GM12878 (cell line): ENCODE results near the gene PACSIN3. TPM values are rescaled to one million over a fixed set of nuclear protein-coding genes. Genes with fewer than 3 reads are reported as not detected.

Experiments
- ATAC-seq: fragments of 200-7000 bp; cut with Tn5 transposase; 3 replicates; pipeline ENCODE4 v1.9.1; 2020; ENCODE audit warnings: mild to moderate bottlenecking, moderate library complexity
- BruUV-seq: library from RNA; stranded (reverse); fragments of 400-500 nt; replicated peaks from 2 replicates; lab custom pipeline; 2021; lab: Mats Ljungman, UMichigan
- CTCF ChIA-PET: fragments of 300-600 bp; sonication (Branson Sonifier 250); formaldehyde crosslinking; extraction: SDS; loops from one replicate; lab custom pipeline; 2021; ENCODE audit warnings: inconsistent platforms; lab: Yijun Ruan, JAX
- POLR2A ChIA-PET: fragments of 350-600 bp; formaldehyde crosslinking; extraction: SDS; loops from one replicate; lab custom pipeline; 2021; ENCODE audit warnings: inconsistent platforms; lab: Charles Lee
- RAD21 ChIA-PET: fragments of 300-600 bp; sonication (Branson Sonifier 250); formaldehyde crosslinking; loops from one replicate; lab custom pipeline; 2023; ENCODE audit warnings: antibody characterized with exemption; ENCODE audit not compliant: unreplicated experiment; lab: Charles Lee
- SMC1A ChIA-PET: fragments of 300-600 bp; sonication (Branson Sonifier 250); formaldehyde crosslinking; loops from one replicate; lab custom pipeline; 2023; ENCODE audit not compliant: unreplicated experiment, uncharacterized antibody; lab: Charles Lee
- DNase-seq: peaks from one replicate; pipeline ENCODE4 v3.0.0-alpha.2; 2011; ENCODE audit warnings: low read depth, low spot score
- FAIRE-seq: peaks from 3 replicates; lab custom pipeline; 2011; peaks lifted over from hg19 to GRCh38; lab: Jason Lieb, UNC
- H2AFZ ChIP-seq: 2 replicates; pipeline ENCODE4 v1.6.0; 2011; ENCODE audit warnings: low read depth, low read length, control low read depth; ENCODE audit not compliant: control insufficient read depth
- H3K27ac ChIP-seq: 2 replicates; pipeline ENCODE4 v1.5.1; 2011; ENCODE audit warnings: control low read depth; ENCODE audit not compliant: control insufficient read depth, insufficient read depth
- H3K27me3 ChIP-seq, 2 experiments: replicated peaks in 1 of 2; 2 replicates each; pipeline versions ENCODE4 v1.6.0 to v1.6.1; 2011; ENCODE audit warnings: low read length in 1 of 2; ENCODE audit not compliant: control insufficient read depth in 2 of 2, insufficient read depth in 2 of 2
- H3K36me3 ChIP-seq, 2 experiments: 2 replicates each; pipeline ENCODE4 v1.5.1; 2011; ENCODE audit warnings: low read length in 1 of 2; ENCODE audit not compliant: control insufficient read depth in 2 of 2, insufficient read depth in 2 of 2
- H3K4me1 ChIP-seq: 2 replicates; pipeline ENCODE4 v1.6.1; 2011; ENCODE audit warnings: mild to moderate bottlenecking, low read length, moderate library complexity, mixed read lengths; ENCODE audit not compliant: control insufficient read depth, insufficient read depth
- H3K4me2 ChIP-seq: 2 replicates; pipeline ENCODE4 v1.6.0; 2011; ENCODE audit warnings: control low read depth; ENCODE audit not compliant: control insufficient read depth, insufficient read depth
- H3K4me3 ChIP-seq: fragments of 200-600 bp; sonication (generic); 2 replicates; pipeline ENCODE4 v1.5.1; 2016
- H3K79me2 ChIP-seq: 2 replicates; pipeline ENCODE4 v1.6.0; 2011; ENCODE audit warnings: low read length; ENCODE audit not compliant: control insufficient read depth, insufficient read depth
- H3K9ac ChIP-seq: 2 replicates; pipeline ENCODE4 v1.8.0; 2011; ENCODE audit warnings: low read length, control low read depth, mixed read lengths; ENCODE audit not compliant: control insufficient read depth, insufficient read depth
- H3K9me3 ChIP-seq: replicated peaks from 3 replicates; pipeline ENCODE4 v1.5.1; 2011; ENCODE audit warnings: mild to moderate bottlenecking, low read length; ENCODE audit not compliant: control insufficient read depth, insufficient read depth
- H4K20me1 ChIP-seq: 2 replicates; pipeline ENCODE4 v1.6.0; 2011; ENCODE audit not compliant: control insufficient read depth, insufficient read depth
- GABPA ChIP-seq: IDR thresholded peaks from 2 replicates; pipeline ENCODE4 v1.6.1; 2014; ENCODE audit warnings: antibody characterized with exemption, low read depth, mild to moderate bottlenecking, inconsistent platforms
- HDAC6 ChIP-seq: fragments of 200-600 bp; sonication (generic); IDR thresholded peaks from one replicate; pipeline ENCODE4 v1.8.0; 2017; ENCODE audit warnings: antibody characterized with exemption; ENCODE audit not compliant: unreplicated experiment
- IKZF1 ChIP-seq: fragments of 450-650 bp; conservative IDR thresholded peaks from 2 replicates; pipeline ENCODE4 v1.6.1; 2017; ENCODE audit warnings: antibody characterized with exemption, mild to moderate bottlenecking
- MTA2 ChIP-seq: fragments of 450-650 bp; IDR thresholded peaks from 2 replicates; pipeline ENCODE4 v1.6.1; 2016; ENCODE audit warnings: low read depth, mild to moderate bottlenecking, moderate library complexity
- MXI1 ChIP-seq: fragments of 150-350 bp; IDR thresholded peaks from 2 replicates; pipeline ENCODE4 v1.6.1; 2011; ENCODE audit warnings: low read depth, mild to moderate bottlenecking, inconsistent platforms, low read length, improper control_type of control experiment
- MYC ChIP-seq: IDR thresholded peaks from 2 replicates; pipeline ENCODE4 v1.6.1; 2011; ENCODE audit warnings: mild to moderate bottlenecking, low read length, moderate library complexity, inconsistent platforms; ENCODE audit not compliant: insufficient read depth, insufficient replicate concordance, insufficient read length, severe bottlenecking
- RBBP5 ChIP-seq: fragments of 200-600 bp; sonication (generic); conservative IDR thresholded peaks from 2 replicates; pipeline ENCODE4 v1.6.1; 2016
- REST ChIP-seq: IDR thresholded peaks from 2 replicates; pipeline ENCODE4 v1.6.1; 2012; ENCODE audit warnings: mild to moderate bottlenecking, low read depth, low read length
- SMAD1 ChIP-seq: fragments of 450-650 bp; IDR thresholded peaks from 2 replicates; pipeline ENCODE4 v1.6.1; 2018; ENCODE audit warnings: mild to moderate bottlenecking, low read depth; ENCODE audit not compliant: partially characterized antibody
- SMC3 ChIP-seq: IDR thresholded peaks from 2 replicates; pipeline ENCODE4 v1.6.1; 2011; ENCODE audit warnings: low read length, improper control_type of control experiment, borderline replicate concordance
- SPI1 ChIP-seq: IDR thresholded peaks from 2 replicates; pipeline ENCODE4 v1.6.1; 2011; ENCODE audit warnings: low read depth, mild to moderate bottlenecking, low read length, moderate library complexity, borderline replicate concordance; ENCODE audit not compliant: insufficient read depth
- USF2 ChIP-seq: IDR thresholded peaks from 2 replicates; pipeline ENCODE4 v1.6.1; 2011; ENCODE audit warnings: low read depth, low read length, improper control_type of control experiment, borderline replicate concordance
- ZBED1 ChIP-seq: IDR thresholded peaks from 2 replicates; pipeline ENCODE4 v1.6.1; 2016; ENCODE audit warnings: borderline replicate concordance
- ZBTB4 ChIP-seq: fragments of 450-650 bp; formaldehyde crosslinking; IDR thresholded peaks from 2 replicates; pipeline ENCODE4 v1.4.0; 2022; ENCODE audit warnings: mild to moderate bottlenecking, moderate library complexity
- WGBS: methylation state at CpG from one replicate; pipeline ENCODE4 v1.1.6; 2016; ENCODE audit warnings: low lambda C conversion rate; ENCODE audit not compliant: insufficient replicate concordance, insufficient coverage; ENCODE audit errors: missing lambda C conversion rate; 5-methylcytosine and 5-hydroxymethylcytosine counted together
- in situ Hi-C: fragments of 300-500 bp; cut with MboI; formaldehyde crosslinking; loops from 9 replicates; pipeline ENCODE4 v1.14.3; 2018; ENCODE audit warnings: mixed read lengths
- intact Hi-C: fragments of 100-400 bp; cut with micrococcal nuclease; formaldehyde crosslinking; loops from one replicate; pipeline ENCODE4 v1.14.2; 2022; ENCODE audit not compliant: unreplicated experiment
- polyA plus RNA-seq, 11 experiments: library from polyadenylated mRNA; depleted of rRNA in 4 of 11; unstranded in 6 of 11; stranded (reverse) in 5 of 11; fragments of >200 nt; fragmentation: Nextera tagmentation in 4 of 11; fragmentation: Illumina TruSeq in 1 of 11; extraction: Ambion mirVana in 4 of 11; extraction: Trizol in 1 of 11; gene quantifications; 1 replicate in 1 of 11; 2 replicates in 10 of 11; pipeline versions ENCODE4 v1.2.1 to v1.2.3, GENCODE V29; 2011 to 2016; ENCODE audit warnings: inconsistent platforms in 2 of 11, missing spikeins in 2 of 11, low read depth in 1 of 11
- total RNA-seq, 4 experiments: library from RNA; depleted of rRNA in 3 of 4; stranded (reverse); fragments of >200 nt in 3 of 4; fragmentation: Illumina TruSeq in 1 of 4; extraction: Trizol in 1 of 4; gene quantifications; 2 replicates each; pipeline versions ENCODE4 v1.2.1 to v1.2.3, GENCODE V29; 2013 to 2021

Gene PACSIN3
- total and polyA plus RNA-seq, 10 of the 15 experiments (the other 5 are each of a cell fraction or from before 2014, with no cell fraction given): 0.05 to 0.82 (median 0.22) TPM; not detected in 1

- intact Hi-C loops: loop anchor here (5.0 to 10.0 kb wide), 3 partner anchors 169 to 666 kb away; partner anchors contain the start of genes NUP160 and PSMC3
- Histone ChIP-seq H3K9me3 (no peaks in the 10 kb centered on the region), H3K4me1 (peaks cover 14% of the 10 kb centered on the region), H3K9ac (no peak overlapping the region), H3K79me2 (peaks cover 30% of the 10 kb centered on the region), H3K4me3 (no peak overlapping the region), H3K36me3 (peaks cover 1 to 6% of the 10 kb centered on the region in 2 experiments; a peak in 1 of 4 replicates), H2AFZ (peak overlapping the region; percentile 94), H3K27ac (no peak overlapping the region), H4K20me1 (no peaks in the 10 kb centered on the region), H3K27me3 (no peaks in the 10 kb centered on the region), H3K4me2 (no peak overlapping the region; the same call in 1 of the 2 replicates)
- SMC1A ChIA-PET: interaction anchor here (0.6 to 5.1 kb wide), 12 partner anchors 37 to 275 kb away, joined by 3 to 35 read pairs (median 4); partner anchors contain the start of genes ACP2, DDB2 and NR1H3
- 66% methylated on average over 11 of the region's 11 CpGs for WGBS
- FAIRE-seq: no peak
- POLR2A ChIA-PET: interaction anchor here (1.0 to 1.7 kb wide), 5 partner anchors 9 to 103 kb away, joined by 3 to 4 read pairs (median 3); partner anchors contain the start of gene DDB2
- in situ Hi-C loops: loop anchor here (5.0 kb wide), 1 partner anchor 244 kb away; no protein-coding TSS in a partner anchor
- ATAC-seq: no peak
- BruUV-seq: no TSS peak
- DNase-seq: no peak
- CTCF ChIA-PET: interaction anchor here (0.6 to 6.6 kb wide), 25 partner anchors 9 to 676 kb away, joined by 3 to 88 read pairs (median 5); partner anchors contain the start of genes ACP2, DDB2, MADD and NR1H3
- RAD21 ChIA-PET: interaction anchor here (0.8 to 3.7 kb wide), 7 partner anchors 35 to 672 kb away, joined by 3 to 29 read pairs (median 3); partner anchors contain the start of gene DDB2
- TF ChIP-seq ZBTB4 (no peak), IKZF1 (no peak), REST (no peak), ZBED1 (no peak), MYC (no peak), HDAC6 (no peak), MXI1 (no peak), SMAD1 (no peak), USF2 (no peak), GABPA (no peak), SMC3 (no peak), MTA2 (no peak), SPI1 (no peak), RBBP5 (no peak)
Observed at GRCh38 chr11:47178316-47178715, 7.9 kb downstream of the PACSIN3 start.
